ENCODE measurements around the gene ARFGEF3. TPM values are rescaled to one million over a fixed set of nuclear protein-coding genes. Genes with fewer than 3 reads are reported as not detected.
A peak's percentile ranks its signal among the peaks of the same experiment; 100 is the strongest.

ARFGEF3 gene, protein sequence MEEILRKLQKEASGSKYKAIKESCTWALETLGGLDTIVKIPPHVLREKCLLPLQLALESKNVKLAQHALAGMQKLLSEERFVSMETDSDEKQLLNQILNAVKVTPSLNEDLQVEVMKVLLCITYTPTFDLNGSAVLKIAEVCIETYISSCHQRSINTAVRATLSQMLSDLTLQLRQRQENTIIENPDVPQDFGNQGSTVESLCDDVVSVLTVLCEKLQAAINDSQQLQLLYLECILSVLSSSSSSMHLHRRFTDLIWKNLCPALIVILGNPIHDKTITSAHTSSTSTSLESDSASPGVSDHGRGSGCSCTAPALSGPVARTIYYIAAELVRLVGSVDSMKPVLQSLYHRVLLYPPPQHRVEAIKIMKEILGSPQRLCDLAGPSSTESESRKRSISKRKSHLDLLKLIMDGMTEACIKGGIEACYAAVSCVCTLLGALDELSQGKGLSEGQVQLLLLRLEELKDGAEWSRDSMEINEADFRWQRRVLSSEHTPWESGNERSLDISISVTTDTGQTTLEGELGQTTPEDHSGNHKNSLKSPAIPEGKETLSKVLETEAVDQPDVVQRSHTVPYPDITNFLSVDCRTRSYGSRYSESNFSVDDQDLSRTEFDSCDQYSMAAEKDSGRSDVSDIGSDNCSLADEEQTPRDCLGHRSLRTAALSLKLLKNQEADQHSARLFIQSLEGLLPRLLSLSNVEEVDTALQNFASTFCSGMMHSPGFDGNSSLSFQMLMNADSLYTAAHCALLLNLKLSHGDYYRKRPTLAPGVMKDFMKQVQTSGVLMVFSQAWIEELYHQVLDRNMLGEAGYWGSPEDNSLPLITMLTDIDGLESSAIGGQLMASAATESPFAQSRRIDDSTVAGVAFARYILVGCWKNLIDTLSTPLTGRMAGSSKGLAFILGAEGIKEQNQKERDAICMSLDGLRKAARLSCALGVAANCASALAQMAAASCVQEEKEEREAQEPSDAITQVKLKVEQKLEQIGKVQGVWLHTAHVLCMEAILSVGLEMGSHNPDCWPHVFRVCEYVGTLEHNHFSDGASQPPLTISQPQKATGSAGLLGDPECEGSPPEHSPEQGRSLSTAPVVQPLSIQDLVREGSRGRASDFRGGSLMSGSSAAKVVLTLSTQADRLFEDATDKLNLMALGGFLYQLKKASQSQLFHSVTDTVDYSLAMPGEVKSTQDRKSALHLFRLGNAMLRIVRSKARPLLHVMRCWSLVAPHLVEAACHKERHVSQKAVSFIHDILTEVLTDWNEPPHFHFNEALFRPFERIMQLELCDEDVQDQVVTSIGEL (N-terminal part only)
- polyA plus RNA-seq (2012; ENCODE audit: insufficient read length, low read depth) = 0.08 TPM

DNA sequence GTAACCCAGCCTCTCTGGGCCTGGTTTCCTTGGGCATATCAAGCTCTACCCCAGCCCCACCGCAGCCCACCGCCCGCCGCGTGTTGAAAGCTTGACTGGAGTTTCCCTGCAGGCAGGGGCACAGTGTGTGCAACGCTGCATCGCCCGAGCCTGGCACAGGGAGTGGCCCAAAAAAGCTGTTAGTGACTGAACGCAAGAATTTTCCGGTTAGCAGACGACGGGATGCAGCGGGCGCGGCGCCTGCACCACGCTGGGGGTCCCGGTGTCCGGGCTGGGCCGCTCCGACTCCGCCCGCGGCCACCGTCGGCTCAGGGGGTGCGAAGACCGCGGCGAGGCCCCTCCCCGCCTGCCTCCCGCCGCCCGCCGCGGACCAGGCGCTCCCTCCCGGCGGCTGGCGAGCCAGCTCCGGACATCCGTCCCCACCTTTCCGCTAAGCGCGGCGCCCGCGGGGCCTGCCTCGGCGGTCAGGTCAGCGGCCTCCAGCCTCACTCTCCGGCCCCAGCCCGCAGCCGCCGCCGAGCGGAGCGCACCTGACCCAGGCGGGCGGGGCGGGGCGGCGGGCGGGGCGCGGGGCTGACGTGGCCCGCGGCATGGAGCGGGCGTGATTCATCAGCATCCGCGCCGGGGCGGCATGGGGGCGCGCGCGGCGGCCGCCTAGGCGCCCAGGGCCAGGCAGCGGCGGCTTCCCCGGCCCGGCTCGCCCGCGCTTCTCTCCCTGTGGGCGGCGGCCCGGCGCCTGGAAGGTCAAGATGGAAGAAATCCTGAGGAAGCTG is at the start of gene ARFGEF3:
Gene ARFGEF3, plus strand, starts transcription at position 602 of the 773 bp plus-strand sequence. Its CDS starts 148 bp downstream, at position 750.
- TF ChIP-seq POLR2AphosphoS5 (IDR thresholded peaks at IDR 0.05; ENCODE audit: low read depth, low read length) (no peak), SIN3A (IDR thresholded peaks at IDR 0.05; ENCODE audit: borderline replicate concordance, insufficient read depth, low read length) (no peak), FOXP2 (optimal IDR thresholded peaks at IDR 0.05; ENCODE audit: borderline replicate concordance, extremely low read depth, extremely low read length, insufficient read depth) (peak; percentile 10)

DNA sequence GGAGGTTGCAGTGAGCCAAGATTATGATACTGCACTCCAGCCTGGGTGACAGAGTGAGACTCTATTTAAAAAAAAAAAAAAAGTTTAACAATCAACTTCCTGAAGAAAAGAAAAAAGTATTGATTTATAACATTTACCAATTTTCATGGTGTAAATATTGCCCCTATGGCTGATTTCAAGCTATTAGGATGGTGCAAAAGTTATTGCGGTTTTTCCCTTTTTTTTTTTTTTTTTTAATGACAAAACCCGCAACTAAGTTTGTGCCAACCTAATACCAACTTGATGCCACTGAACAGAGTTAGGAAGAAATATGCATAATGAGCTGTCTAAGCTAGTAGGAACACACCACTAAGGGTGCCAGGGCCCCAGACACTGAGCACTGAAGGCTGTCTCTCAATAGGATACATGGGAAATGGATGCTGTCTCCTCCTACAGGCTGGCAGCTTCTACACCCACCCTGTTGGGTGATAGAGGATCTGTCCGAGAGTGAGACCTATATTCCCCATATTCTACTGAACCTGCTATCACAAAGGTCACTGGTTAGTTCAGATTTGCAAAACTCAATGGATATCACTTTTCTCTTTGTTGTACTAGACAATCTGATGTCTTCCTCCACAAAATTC is 48.0 kb upstream of the ARFGEF3 start:
- TF ChIP-seq POLR2AphosphoS5 (IDR thresholded peaks at IDR 0.05; ENCODE audit: low read depth, low read length) (no peak), SIN3A (IDR thresholded peaks at IDR 0.05; ENCODE audit: borderline replicate concordance, insufficient read depth, low read length) (no peak), FOXP2 (optimal IDR thresholded peaks at IDR 0.05; ENCODE audit: borderline replicate concordance, extremely low read depth, extremely low read length, insufficient read depth) (no peak), TAF1 (IDR thresholded peaks at IDR 0.05; ENCODE audit: borderline replicate concordance, insufficient read depth, low read length) (no peak)
- TF ChIP-seq, protein P1, sequence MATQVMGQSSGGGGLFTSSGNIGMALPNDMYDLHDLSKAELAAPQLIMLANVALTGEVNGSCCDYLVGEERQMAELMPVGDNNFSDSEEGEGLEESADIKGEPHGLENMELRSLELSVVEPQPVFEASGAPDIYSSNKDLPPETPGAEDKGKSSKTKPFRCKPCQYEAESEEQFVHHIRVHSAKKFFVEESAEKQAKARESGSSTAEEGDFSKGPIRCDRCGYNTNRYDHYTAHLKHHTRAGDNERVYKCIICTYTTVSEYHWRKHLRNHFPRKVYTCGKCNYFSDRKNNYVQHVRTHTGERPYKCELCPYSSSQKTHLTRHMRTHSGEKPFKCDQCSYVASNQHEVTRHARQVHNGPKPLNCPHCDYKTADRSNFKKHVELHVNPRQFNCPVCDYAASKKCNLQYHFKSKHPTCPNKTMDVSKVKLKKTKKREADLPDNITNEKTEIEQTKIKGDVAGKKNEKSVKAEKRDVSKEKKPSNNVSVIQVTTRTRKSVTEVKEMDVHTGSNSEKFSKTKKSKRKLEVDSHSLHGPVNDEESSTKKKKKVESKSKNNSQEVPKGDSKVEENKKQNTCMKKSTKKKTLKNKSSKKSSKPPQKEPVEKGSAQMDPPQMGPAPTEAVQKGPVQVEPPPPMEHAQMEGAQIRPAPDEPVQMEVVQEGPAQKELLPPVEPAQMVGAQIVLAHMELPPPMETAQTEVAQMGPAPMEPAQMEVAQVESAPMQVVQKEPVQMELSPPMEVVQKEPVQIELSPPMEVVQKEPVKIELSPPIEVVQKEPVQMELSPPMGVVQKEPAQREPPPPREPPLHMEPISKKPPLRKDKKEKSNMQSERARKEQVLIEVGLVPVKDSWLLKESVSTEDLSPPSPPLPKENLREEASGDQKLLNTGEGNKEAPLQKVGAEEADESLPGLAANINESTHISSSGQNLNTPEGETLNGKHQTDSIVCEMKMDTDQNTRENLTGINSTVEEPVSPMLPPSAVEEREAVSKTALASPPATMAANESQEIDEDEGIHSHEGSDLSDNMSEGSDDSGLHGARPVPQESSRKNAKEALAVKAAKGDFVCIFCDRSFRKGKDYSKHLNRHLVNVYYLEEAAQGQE (IDR thresholded peaks at IDR 0.05; ENCODE audit: insufficient read depth in 1 of 2, low read depth in 2 of 2, low read length in 2 of 2) = no peak

DNA sequence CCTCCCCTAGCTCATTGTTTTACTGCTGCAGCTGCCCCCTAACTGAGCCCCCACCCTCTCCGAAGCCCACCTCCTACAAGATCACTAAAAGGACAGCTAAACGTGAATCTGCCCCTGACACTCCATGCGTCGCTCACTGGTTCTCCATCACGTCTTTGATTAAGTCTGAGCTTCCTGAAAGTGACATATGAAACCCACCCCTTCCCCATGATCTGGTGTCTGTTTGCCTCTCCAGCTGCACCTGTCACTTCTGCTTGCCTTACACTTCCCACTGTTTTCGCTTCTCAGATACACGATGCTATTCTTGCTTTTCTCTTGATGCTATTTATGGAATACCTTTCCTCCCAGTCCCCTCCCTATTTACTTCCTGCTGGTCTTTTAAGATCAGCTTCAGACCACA is 46.5 kb upstream of the ARFGEF3 start:
- no peak for TF ChIP-seq SIN3A (IDR thresholded peaks at IDR 0.05; ENCODE audit: borderline replicate concordance, insufficient read depth, low read length)
- TF ChIP-seq POLR2AphosphoS5 (IDR thresholded peaks at IDR 0.05; ENCODE audit: low read depth, low read length) = no peak
- no peak for TF ChIP-seq FOXP2 (optimal IDR thresholded peaks at IDR 0.05; ENCODE audit: borderline replicate concordance, extremely low read depth, extremely low read length, insufficient read depth)
- TF ChIP-seq, protein P1 (IDR thresholded peaks at IDR 0.05; ENCODE audit: insufficient read depth in 1 of 2, low read depth in 2 of 2, low read length in 2 of 2) = no peak

DNA sequence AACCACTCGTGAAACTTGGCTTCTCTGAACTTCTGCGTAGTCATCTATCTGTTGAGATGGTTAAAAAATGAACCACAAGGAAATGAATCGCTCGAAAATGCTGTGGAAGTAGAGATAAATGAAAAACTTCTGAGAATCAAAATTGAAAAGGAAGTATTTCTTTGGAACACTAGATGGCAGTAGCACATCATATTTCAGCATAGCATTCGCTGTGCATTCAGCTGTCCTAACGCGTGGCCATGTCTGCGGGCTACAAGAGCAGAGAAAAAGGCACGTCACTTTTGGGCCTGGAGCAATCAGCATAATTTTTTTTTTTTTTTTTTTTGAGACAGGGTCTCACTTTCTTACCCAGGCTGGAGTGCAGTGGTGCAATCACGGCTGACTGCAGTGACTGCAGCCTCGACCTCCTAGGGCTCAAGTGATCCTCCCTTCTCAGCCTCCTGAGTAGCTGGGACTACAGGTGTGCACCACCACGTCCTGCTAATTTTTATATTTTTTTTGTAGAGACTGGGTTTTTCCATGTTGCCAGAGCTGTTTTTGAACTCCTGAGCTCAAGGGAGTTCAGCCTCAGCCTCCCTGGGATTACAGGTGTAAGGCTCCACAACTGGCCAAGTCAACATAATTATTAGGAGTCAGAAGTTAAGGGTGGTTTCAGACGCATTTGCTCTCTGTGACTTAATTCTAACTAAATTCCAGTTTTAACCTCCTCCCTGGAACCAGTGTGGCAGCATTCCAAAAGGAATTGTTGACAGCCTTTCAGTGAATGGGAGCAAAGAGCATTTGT is 45.7 kb upstream of the ARFGEF3 start:
- TF ChIP-seq POLR2AphosphoS5 (IDR thresholded peaks at IDR 0.05; ENCODE audit: low read depth, low read length) = no peak
- TF ChIP-seq TAF1 (IDR thresholded peaks at IDR 0.05; ENCODE audit: borderline replicate concordance, insufficient read depth, low read length) = no peak
- TF ChIP-seq FOXP2 (optimal IDR thresholded peaks at IDR 0.05; ENCODE audit: borderline replicate concordance, extremely low read depth, extremely low read length, insufficient read depth) = no peak
- TF ChIP-seq, protein P1 (IDR thresholded peaks at IDR 0.05; ENCODE audit: insufficient read depth in 1 of 2, low read depth in 2 of 2, low read length in 2 of 2) = no peak
- TF ChIP-seq SIN3A (IDR thresholded peaks at IDR 0.05; ENCODE audit: borderline replicate concordance, insufficient read depth, low read length) = no peak
